ENCODE measurements around the gene IL10RB.

DNA sequence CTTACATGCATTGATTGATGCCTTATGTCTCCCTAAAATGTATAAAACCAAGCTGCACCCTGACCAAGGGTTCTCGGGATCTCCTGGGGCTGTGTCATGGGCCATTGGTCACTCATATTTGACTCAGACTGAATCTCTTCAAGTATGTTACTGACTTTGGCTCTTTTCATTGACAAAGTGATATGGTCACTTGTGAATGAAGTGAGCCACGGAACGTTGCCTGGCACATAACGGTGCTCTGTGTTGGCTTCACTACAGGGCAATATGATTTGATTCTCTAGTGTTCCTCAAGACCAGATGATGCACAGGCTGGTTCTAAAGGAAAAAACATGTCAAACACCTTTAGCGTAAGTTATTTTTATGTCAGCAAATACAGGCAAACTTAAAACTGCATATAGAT, 11.4 kb upstream of the IL10RB start:
- TF ChIP-seq, protein P1, sequence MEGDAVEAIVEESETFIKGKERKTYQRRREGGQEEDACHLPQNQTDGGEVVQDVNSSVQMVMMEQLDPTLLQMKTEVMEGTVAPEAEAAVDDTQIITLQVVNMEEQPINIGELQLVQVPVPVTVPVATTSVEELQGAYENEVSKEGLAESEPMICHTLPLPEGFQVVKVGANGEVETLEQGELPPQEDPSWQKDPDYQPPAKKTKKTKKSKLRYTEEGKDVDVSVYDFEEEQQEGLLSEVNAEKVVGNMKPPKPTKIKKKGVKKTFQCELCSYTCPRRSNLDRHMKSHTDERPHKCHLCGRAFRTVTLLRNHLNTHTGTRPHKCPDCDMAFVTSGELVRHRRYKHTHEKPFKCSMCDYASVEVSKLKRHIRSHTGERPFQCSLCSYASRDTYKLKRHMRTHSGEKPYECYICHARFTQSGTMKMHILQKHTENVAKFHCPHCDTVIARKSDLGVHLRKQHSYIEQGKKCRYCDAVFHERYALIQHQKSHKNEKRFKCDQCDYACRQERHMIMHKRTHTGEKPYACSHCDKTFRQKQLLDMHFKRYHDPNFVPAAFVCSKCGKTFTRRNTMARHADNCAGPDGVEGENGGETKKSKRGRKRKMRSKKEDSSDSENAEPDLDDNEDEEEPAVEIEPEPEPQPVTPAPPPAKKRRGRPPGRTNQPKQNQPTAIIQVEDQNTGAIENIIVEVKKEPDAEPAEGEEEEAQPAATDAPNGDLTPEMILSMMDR (IDR thresholded peaks at IDR 0.05): no peak
- TF ChIP-seq POLR2A (IDR thresholded peaks at IDR 0.05): no peak
